ENCODE data around the gene SSBP3.
"Not testable (repeated sequence)": the region's sequence is repeated elsewhere in the genome, so short reads cannot be mapped to it uniquely, and the experiment has no call there.

Gene SSBP3

DNA sequence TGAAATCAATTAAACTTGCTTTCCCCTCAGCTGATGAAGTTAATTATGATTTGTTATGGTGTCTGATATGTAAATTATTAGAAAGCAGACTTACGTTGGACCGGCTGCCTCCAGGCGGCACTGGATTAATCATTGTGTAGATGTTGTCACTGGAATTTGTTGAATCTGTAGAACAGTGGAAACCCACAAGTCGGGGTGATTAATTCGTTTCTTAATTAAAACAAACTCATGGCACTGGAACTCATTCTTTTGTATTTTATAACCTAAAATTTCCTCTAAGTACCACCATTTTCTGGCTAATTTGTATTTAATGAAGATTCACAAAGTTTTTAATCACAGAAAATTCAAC lies 167.2 kb downstream of the SSBP3 start:
- DNase-seq, result no peak

- no peak for DNase-seq
Measured at GRCh38 chr1:54238353-54239034, 167.7 kb downstream of the SSBP3 start.

DNA sequence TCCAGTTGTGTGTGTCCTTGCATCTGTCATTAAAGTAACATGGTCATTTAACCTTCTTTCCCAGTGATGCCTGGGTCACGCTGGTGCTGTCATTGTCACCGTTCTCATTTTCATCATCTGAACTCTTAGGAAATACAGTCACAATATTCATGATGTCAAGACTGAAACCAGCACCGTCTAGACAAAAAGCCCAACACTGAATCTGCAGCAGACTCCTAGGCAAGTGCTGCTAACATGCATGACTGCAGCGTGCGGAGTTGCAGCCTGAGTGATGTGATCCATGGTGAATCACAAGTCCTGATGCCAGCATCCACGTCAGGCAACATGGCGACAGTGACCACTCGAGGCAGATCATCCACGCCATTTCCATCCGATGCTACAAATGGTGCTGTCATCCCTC lies 168.6 kb downstream of the SSBP3 start:
- DNase-seq, result no peak

DNA sequence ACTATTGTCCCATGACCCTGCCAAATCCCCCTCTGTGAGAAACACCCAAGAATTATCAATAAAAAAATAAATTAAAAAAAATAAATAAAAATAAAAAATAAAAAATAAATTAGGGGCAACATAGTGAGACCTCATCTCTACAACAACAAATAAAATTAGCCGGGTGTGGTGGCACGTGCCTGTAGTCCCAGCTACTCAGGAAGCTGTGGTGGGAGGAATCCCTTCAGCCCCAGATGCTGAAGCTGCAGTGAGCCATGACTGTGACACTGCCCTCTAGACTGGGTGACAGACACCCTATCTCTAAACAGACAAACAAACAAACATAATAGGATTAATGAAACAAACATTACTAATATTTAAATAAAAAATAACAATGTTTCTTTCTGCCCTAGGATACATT lies 171.9 kb downstream of the SSBP3 start:
- DNase-seq, result no peak

GRCh38 chr1:54233196-54233595 lies 173.0 kb downstream of the SSBP3 start:
- DNase-seq, result not testable (repeated sequence)

GRCh38 chr1:54230507-54231339 lies 175.5 kb downstream of the SSBP3 start:
- DNase-seq, result peak; percentile 88

GRCh38 chr1:54229281-54229891 lies 176.8 kb downstream of the SSBP3 start:
- peak; percentile 99 for DNase-seq

DNA sequence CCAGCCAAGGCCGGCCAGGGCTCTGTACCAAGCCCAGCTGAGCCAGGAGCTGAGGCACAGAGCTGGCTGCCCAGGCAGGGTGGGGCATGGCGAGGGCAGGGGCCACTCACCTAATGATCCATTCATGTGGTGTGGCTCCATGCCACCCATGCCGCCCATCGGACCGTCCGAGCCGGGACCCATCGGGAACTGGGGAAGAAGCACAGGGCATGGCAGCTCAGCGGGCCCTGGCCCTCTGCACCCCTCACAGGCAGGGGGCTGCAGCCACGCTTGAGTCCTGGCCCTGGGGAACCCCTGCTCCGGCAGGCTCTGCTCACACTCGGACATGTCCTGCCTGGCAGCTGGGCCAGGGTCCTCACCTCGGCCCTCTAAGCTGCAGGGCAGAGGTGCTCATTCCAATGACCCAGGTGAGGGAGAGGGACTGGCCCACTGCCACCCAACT lies 177.5 kb downstream of the SSBP3 start:
- DNase-seq, result no peak

- no peak for DNase-seq
Measured at GRCh38 chr1:54227891-54228310, 178.3 kb downstream of the SSBP3 start.

DNA sequence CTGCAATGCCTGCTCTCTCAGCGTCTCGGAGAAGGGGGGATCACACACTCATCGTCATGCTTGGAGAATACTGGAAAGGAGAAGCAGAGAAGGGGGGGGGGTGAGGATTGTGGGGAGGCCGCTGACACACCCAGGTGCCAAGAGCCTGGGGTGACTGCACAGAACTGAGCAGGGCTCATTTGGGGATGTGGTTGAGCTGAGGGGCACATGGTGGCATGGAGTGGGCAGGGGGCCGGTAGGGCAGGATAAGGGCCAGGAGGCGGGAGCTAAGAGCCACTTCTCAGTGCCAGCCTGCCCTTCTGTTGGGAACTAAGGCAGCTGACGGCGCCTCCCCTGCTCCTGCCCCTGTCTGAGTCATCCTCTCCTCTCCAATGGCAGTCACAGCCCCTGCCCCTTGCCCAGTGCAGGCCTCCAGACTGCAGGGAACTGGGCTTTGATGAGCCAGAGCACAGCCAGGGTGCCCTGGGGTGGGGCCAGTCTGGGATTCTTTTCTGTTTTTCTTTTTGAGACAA lies 179.0 kb downstream of the SSBP3 start:
- peak; percentile 77 for DNase-seq

GRCh38 chr1:54225986-54226559 lies 180.1 kb downstream of the SSBP3 start:
- no peak for DNase-seq

DNA sequence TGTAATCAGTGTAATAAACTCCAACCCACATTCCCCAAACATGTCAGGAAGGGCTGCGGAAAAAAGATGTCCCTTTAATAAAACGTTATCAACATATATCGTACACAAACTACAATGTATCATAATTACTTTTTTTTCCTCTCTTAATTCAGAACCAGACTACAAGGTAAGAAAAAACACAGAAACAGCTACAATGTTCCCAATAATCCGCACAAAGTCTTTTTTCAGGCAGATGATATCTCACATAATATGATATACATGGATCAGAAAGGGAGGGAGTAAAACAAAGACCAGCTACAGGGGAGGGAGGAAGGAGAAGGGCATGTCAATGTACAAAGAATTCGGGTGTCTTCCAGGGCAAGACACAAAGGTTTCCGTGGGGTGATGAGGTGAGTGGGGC lies 180.8 kb downstream of the SSBP3 start:
- DNase-seq, result no peak

DNA sequence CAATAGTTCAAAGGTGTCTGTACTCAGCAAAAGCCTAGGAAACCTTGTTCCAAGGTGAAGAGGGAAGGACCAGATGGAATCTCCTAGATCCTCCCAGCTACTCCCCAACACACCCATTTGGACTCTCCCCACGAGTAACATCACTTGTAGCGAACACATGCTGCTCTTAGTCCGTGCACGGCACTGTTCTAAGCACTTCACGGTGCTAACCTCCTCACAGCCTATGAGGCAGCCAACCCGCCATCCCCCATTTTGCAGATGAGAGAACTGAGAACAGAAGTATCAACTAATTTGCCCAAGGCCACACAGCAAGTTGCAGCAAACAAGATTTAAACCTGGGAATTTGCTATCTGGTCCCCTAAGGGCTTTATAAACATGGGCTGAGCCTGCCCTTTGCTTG lies 182.0 kb downstream of the SSBP3 start:
- no peak for DNase-seq

- no peak for DNase-seq
Measured at GRCh38 chr1:54223441-54224202, 182.6 kb downstream of the SSBP3 start.

GRCh38 chr1:54222711-54223110 lies 183.5 kb downstream of the SSBP3 start:
- no peak for DNase-seq

DNA sequence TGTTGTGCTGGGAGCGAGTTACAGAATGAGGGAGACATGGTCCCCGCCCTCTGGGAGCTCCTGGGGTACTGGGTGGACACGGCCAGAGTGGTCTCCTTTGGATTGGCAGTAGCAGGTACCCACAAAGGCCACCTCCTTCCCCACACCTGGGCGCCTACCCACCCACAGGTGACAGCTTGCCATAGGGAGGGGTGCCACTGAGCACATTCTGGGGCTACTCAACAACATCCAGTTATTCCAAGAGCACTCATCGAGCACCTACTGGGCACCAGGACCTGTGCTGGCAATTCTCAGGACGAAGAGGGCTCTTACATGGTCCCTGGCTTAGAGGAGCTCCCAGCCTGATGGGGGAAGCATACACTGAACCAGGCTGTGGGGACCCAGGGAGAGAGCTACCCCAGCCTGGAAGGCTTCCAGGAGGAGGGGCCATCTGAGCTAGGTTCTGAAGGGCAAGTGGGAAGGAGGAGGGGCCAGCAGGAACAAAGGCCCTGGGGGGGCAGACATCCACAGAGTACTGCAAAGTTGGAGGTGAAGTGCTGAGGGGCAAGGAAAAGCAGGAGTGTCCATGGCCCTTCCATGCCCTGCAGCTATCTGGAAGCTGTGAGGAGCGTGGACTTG lies 184.2 kb downstream of the SSBP3 start:
- DNase-seq, result peak; percentile 58

DNA sequence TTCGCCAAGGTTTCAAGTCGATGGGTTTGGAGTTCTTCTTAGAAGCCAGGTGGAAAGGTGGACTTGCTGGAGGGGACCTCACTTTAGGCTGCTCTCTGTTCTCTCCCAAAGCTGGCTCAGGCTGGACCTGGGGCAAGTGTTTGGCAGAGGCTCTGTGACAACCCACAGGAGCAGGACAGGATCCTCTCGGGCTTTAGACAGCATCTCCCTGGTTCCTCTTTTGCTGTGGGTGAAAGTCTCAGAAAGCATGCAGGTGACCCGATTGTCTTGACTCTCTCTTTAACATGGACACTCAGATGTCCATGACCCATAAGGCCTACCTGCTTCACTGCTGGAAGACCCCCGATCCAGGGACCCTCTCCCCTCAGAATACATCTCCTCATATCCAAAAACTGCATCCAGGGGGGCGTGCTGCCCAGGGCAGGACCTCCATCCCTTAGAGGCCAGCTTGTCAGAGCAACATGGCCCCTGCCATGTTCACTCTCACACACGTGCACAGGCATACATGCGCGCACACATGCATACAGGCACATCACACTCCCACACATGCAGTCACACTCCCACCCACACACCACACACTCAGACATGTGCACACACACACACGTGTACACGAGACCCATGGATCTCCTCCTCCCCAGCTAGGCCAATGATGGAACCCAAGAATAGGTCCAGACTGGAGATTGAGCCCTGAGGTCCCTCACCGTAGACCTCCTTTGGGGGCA lies 184.9 kb downstream of the SSBP3 start:
- DNase-seq, result no peak

DNA sequence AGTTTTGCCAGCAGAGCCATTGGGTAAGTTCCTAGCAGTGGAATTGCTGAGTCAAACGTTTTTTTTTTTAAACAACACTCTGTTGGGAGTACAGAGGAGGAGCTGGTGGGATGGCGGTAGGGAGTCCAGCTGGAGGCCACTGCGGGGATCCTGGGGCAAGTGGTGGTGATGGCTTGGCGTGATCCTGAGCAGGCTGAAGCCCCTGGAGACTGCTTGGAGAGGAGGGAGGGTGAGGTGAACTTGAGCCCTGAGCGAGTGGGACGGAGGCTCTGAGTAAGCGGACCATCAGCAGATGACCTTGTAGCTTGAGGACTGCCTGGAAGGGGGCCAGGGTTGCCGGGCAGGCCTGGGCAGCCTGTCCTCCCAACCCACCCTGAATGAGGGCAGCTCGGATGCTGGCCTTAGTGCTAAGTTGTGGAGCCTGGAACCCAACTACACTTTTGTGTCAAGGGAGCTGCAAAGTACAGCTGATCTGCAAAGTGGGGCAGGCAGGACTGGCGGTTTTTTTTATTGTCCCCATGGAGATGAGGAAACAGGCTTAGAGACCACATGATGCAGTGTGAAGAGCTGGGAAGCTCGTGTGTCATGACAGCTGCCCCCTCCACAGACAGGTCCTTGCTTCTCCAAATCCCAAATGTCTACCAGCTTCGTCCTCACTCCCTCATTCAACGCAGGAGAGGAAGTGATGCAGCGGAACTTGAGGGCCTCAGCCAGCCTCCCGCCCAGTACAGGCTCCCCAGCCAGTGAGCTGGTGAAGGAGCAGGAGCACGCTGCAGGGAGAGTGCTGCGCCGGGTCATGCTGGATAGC lies 186.0 kb downstream of the SSBP3 start:
- no peak for DNase-seq

DNA sequence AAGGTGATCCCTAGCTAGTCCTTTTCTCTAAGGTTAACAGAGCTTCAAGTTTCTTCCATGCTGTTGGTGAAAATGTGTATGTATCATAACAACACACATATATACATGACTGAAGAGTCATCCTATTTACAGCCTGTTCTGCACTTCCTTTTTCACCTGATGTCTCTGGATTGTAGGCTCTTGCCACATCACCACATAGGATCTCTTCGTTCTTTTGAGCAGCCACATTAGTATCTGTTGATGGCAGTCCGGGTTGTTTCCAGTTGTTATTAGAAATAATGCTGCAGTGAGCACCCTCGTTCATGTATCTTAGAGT lies 186.5 kb downstream of the SSBP3 start:
- DNase-seq, result no peak

DNA sequence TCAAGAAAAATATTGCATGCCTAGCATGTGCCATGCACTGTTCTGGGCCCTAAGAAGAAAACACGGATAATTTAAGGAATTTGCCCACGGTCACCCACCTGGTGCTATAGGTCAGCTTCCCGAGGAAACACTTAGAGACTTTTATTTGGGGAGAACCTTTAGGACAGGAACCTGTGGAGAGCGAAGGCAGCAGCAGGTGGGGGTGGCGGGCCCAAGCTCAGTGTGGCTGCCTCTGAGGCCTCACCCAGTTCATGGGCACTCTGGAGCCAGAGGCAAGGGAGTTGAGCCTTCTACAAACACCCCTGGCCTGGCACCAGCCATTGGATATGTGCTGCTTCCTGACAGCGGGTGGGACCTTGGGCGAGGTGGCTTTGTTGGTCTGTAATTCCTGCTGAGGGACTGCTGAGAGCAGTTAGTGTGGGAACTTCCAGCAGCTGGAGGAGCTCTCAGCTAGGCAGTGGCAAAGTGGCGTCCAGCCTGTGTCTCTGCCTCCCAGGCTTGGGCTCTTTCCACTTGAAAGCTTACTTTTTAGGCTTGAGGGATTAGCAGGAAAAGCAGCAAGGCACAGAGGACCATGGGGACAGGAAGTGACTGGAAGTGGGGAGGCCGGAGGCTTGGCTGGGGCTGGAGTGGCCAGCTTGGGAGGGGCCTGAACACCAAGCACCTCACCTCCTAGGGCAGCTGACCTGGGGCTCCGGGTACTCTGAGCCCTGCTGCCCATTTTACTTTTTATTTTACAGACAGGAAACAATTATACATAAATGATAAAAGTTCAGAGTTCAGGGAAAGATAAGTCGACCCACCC lies 187.1 kb downstream of the SSBP3 start:
- DNase-seq, result no peak

Data from hematopoietic multipotent progenitor cell treated with erythropoietin and hydrocortisone succinate and interleukin-3 and kit ligand, for 8 days (in vitro differentiated cells).